H1 (cell line): Measurements from ENCODE around the gene PLEK2. TPM values are rescaled to one million over a fixed set of nuclear protein-coding genes. Genes with fewer than 3 reads are reported as not detected.

Experiments used
- CHD7 ChIP-seq: fragments of 300-600 bp; sonication (generic); IDR thresholded peaks from 2 replicates; pipeline ENCODE4 v1.7.1; 2012; ENCODE audit warnings: low read length, moderate library complexity, mild to moderate bottlenecking, inconsistent platforms; ENCODE audit not compliant: insufficient replicate concordance
- KDM5A ChIP-seq: fragments of 200-600 bp; IDR thresholded peaks from 2 replicates; pipeline ENCODE4 v1.7.1; 2012; ENCODE audit warnings: mild to moderate bottlenecking, low read length, inconsistent platforms, mixed read lengths
- polyA plus RNA-seq, 7 experiments: library from polyadenylated mRNA; depleted of rRNA in 3 of 7; stranded (reverse) in 5 of 7; unstranded in 2 of 7; fragments of >200 nt in 5 of 7; fragments of 200-250 nt in 2 of 7; gene quantifications; 1 replicate in 5 of 7; 2 replicates in 1 of 7; 4 replicates in 1 of 7; pipeline versions ENCODE4 v1.2.1 to v1.2.3, GENCODE V29; 2011 to 2013; ENCODE audit warnings: missing spikeins in 2 of 7, mixed read lengths in 2 of 7
- total RNA-seq: library from RNA; stranded (reverse); fragmentation: NEBNext Ultra II Directional; extraction: Animal tissue kit (Norgen Biotek cat#: 25700); gene quantifications from 2 replicates; pipeline ENCODE4 v1.2.1, GENCODE V29; 2021

Gene PLEK2
- total and polyA plus RNA-seq, 2 of the 8 experiments (the other 6 are each of a cell fraction or from before 2014, with no cell fraction given) = 0.41 to 2.1 TPM

- TF ChIP-seq CHD7 (no peak), KDM5A (no peak)
Measured at GRCh38 chr14:67423424-67423823, 11.5 kb upstream of the PLEK2 start (continued).
